GM21619 (cell line): Measurements from ENCODE around the gene SCAF8.
A peak's percentile ranks its signal among the peaks of the same experiment; 100 is the strongest.
"Not testable (repeated sequence)": the region's sequence is repeated elsewhere in the genome, so short reads cannot be mapped to it uniquely, and the experiment has no call there.

Source experiments
- ATAC-seq: cut with Tn5 transposase; IDR thresholded peaks from one replicate; pipeline ENCODE4 v1.9.1; 2021; ENCODE audit not compliant: unreplicated experiment

Gene SCAF8

GRCh38 chr6:154779157-154779556 is 45.9 kb downstream of the SCAF8 start:
- ATAC-seq: not testable (repeated sequence)

- ATAC-seq: no peak
Observed at GRCh38 chr6:154782193-154782592, 49.0 kb downstream of the SCAF8 start.

GRCh38 chr6:154783229-154783628 is 50.0 kb downstream of the SCAF8 start:
- ATAC-seq: peak; percentile 80

GRCh38 chr6:154785075-154785474 is 51.9 kb downstream of the SCAF8 start:
- no peak for ATAC-seq

GRCh38 chr6:154786144-154786868 is 53.1 kb downstream of the SCAF8 start:
- ATAC-seq: no peak

GRCh38 chr6:154791556-154792317 is 58.5 kb downstream of the SCAF8 start:
- ATAC-seq: no peak

- no peak for ATAC-seq
Observed at GRCh38 chr6:154792325-154792724, 59.1 kb downstream of the SCAF8 start.

GRCh38 chr6:154792761-154793160 is 59.5 kb downstream of the SCAF8 start:
- no peak for ATAC-seq

- no peak for ATAC-seq
Observed at GRCh38 chr6:154796484-154796883, 63.3 kb downstream of the SCAF8 start.

- no peak for ATAC-seq
Observed at GRCh38 chr6:154797857-154798256, 64.6 kb downstream of the SCAF8 start.

- no peak for ATAC-seq
Observed at GRCh38 chr6:154800338-154800737, 67.1 kb downstream of the SCAF8 start.

- ATAC-seq: no peak
Observed at GRCh38 chr6:154805288-154805911, 72.2 kb downstream of the SCAF8 start.

- ATAC-seq: no peak
Observed at GRCh38 chr6:154806804-154807203, 73.6 kb downstream of the SCAF8 start.

GRCh38 chr6:154811663-154812062 is 78.4 kb downstream of the SCAF8 start:
- ATAC-seq: not testable (repeated sequence)

- ATAC-seq: peak; percentile 90
Observed at GRCh38 chr6:154814063-154814462, 80.8 kb downstream of the SCAF8 start.

GRCh38 chr6:154815938-154816820 is 83.0 kb downstream of the SCAF8 start:
- no peak for ATAC-seq

GRCh38 chr6:154821099-154821498 is 87.9 kb downstream of the SCAF8 start:
- no peak for ATAC-seq

- ATAC-seq: no peak
Observed at GRCh38 chr6:154821638-154822037, 88.4 kb downstream of the SCAF8 start.

GRCh38 chr6:154822947-154823558 is 89.8 kb downstream of the SCAF8 start:
- no peak for ATAC-seq

- ATAC-seq: no peak
Observed at GRCh38 chr6:154824076-154824475, 90.9 kb downstream of the SCAF8 start.

- no peak for ATAC-seq
Observed at GRCh38 chr6:154829970-154830369, 96.8 kb downstream of the SCAF8 start.
